SK-N-SH (cell line): Measurements from ENCODE around the gene IQSEC3.
"Not testable (repeated sequence)": the region's sequence is repeated elsewhere in the genome, so short reads cannot be mapped to it uniquely, and the experiment has no call there.

ENCODE experiments used
- POLR2AphosphoS5 ChIP-seq: IDR thresholded peaks from 2 replicates; pipeline ENCODE4 v1.6.1; 2012; ENCODE audit warnings: low read depth, low read length
- RXRA ChIP-seq: IDR thresholded peaks from 2 replicates; pipeline ENCODE4 v1.4.0; 2012; ENCODE audit warnings: low read depth, mild to moderate bottlenecking, borderline replicate concordance

GRCh38 chr12:75541-75940, 9.0 kb downstream of the IQSEC3 start:
- not testable (repeated sequence) for TF ChIP-seq RXRA, POLR2AphosphoS5
